ENCODE measurements around the gene UNCX.

DNA sequence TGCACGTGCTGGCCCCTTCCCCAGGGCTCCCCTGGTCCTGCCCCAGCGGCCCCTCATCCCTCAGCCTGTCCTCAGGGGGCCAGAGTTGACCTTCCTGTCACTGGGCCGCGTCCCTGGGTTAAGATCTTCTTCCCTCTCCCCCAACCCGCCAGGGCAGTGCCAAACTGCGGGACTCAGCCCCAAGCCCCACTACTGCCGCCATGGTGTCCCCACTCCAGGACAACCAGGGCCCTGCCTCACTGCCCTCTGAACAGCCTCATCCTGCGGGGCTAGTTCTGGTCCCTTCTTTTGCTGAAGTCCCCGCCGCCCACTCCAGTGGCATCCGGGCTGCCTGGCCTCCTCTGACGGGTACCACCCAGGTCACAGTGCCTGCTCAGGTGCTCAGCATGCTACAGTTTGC lies 37.5 kb downstream of the UNCX start:
- TF ChIP-seq, protein P1, sequence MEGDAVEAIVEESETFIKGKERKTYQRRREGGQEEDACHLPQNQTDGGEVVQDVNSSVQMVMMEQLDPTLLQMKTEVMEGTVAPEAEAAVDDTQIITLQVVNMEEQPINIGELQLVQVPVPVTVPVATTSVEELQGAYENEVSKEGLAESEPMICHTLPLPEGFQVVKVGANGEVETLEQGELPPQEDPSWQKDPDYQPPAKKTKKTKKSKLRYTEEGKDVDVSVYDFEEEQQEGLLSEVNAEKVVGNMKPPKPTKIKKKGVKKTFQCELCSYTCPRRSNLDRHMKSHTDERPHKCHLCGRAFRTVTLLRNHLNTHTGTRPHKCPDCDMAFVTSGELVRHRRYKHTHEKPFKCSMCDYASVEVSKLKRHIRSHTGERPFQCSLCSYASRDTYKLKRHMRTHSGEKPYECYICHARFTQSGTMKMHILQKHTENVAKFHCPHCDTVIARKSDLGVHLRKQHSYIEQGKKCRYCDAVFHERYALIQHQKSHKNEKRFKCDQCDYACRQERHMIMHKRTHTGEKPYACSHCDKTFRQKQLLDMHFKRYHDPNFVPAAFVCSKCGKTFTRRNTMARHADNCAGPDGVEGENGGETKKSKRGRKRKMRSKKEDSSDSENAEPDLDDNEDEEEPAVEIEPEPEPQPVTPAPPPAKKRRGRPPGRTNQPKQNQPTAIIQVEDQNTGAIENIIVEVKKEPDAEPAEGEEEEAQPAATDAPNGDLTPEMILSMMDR (IDR thresholded peaks at IDR 0.05 in 2 of 3, conservative IDR thresholded peaks at IDR 0.05 in 1 of 3; ENCODE audit: borderline replicate concordance in 1 of 3, insufficient read depth in 1 of 3, low read depth in 2 of 3, low read length in 2 of 3) = no peak
- TF ChIP-seq, protein P2, sequence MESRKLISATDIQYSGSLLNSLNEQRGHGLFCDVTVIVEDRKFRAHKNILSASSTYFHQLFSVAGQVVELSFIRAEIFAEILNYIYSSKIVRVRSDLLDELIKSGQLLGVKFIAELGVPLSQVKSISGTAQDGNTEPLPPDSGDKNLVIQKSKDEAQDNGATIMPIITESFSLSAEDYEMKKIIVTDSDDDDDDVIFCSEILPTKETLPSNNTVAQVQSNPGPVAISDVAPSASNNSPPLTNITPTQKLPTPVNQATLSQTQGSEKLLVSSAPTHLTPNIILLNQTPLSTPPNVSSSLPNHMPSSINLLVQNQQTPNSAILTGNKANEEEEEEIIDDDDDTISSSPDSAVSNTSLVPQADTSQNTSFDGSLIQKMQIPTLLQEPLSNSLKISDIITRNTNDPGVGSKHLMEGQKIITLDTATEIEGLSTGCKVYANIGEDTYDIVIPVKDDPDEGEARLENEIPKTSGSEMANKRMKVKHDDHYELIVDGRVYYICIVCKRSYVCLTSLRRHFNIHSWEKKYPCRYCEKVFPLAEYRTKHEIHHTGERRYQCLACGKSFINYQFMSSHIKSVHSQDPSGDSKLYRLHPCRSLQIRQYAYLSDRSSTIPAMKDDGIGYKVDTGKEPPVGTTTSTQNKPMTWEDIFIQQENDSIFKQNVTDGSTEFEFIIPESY (IDR thresholded peaks at IDR 0.05; ENCODE audit: extremely low read depth, insufficient replicate concordance, low read length) = no peak
- TF ChIP-seq ZFX (IDR thresholded peaks at IDR 0.05) = no peak
- TF ChIP-seq, protein P3, sequence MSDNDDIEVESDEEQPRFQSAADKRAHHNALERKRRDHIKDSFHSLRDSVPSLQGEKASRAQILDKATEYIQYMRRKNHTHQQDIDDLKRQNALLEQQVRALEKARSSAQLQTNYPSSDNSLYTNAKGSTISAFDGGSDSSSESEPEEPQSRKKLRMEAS (IDR thresholded peaks at IDR 0.05) = no peak
- TF ChIP-seq EZH2phosphoT487 (IDR thresholded peaks at IDR 0.05; ENCODE audit: borderline replicate concordance) = no peak
- TF ChIP-seq POLR2AphosphoS5 (IDR thresholded peaks at IDR 0.05; ENCODE audit: low read depth, low read length) = no peak
- no peak for TF ChIP-seq ELF1 (IDR thresholded peaks at IDR 0.05; ENCODE audit: borderline replicate concordance, low read depth)
- TF ChIP-seq POLR2A (IDR thresholded peaks at IDR 0.05; ENCODE audit: borderline replicate concordance, extremely low read depth, insufficient read depth, insufficient read length) = no peak

Measured in HCT116 (cell line).